Measurements from ENCODE around the gene ST8SIA5. TPM values are rescaled to one million over a fixed set of nuclear protein-coding genes. Genes with fewer than 3 reads are reported as not detected.

The ST8SIA5 gene
- total and polyA plus RNA-seq, 2 of the 4 experiments (the other 2 are of a cell fraction) = 0.03 TPM; not detected in 1

DNA sequence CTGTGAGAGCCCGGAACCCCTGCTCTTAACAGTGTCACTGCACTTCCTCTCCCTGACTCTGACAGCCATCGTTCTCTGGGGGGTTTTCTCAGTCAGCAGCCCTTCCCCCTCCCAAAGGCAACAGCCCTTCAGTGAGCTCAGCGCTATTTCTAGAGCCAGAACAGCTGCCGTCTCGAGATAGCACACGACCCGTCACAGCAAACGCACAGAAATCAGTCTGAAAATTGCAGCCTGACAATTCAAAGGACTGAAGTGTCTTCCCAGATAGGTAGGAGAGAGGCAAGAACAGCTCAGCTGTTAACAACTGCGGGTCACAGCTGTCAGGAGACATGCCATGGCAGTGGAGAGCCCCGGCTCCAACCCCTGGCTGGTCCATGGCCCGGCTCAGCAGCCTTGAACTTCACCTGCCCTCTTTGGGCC lies 45.4 kb downstream of the ST8SIA5 start:
- no peak overlapping the region for H2AK9ac ChIP-seq (replicated peaks; ENCODE audit: low read depth, low read length, poor library complexity)
- ChIA-PET POLR2A (ENCODE audit: unreplicated experiment) (no interaction called here), CTCF (no interaction called here)
- no peak overlapping the region for H2BK15ac ChIP-seq (ENCODE audit: low read depth, low read length)
- no peaks in the 10 kb centered on the region for H4K20me1 ChIP-seq (ENCODE audit: insufficient read depth, low read length)
- H3K4me3 ChIP-seq (ENCODE audit: insufficient read depth, low read depth, low read length) = no peak overlapping the region
- H3K27ac ChIP-seq (ENCODE audit: insufficient read depth, low read length) = no peak overlapping the region
- H3K9ac ChIP-seq (ENCODE audit: low read depth, low read length) = no peak overlapping the region
- intact Hi-C loops (cut with micrococcal nuclease) = no loop called here
- dilution Hi-C loops (cut with HindIII; ENCODE audit: low sequenced_read_pairs, unreplicated experiment) = no loop called here
- 0% methylated on average over 2 of the region's 11 CpGs; no CpG with 5 or more reads in 1 of the 2 experiments for WGBS, 2 experiments (ENCODE audit: extremely low coverage in 2 of 2, insufficient read length in 1 of 2)
- no peak overlapping the region for H4K91ac ChIP-seq (ENCODE audit: insufficient read depth, low read depth, low read length)
- H4K5ac ChIP-seq (ENCODE audit: low read depth, low read length) = no peak overlapping the region
- H3K4me1 ChIP-seq (ENCODE audit: control insufficient read depth, insufficient read depth, low read length) = no peaks in the 10 kb centered on the region; the same call in 1 of the 2 replicates
- H3K36me3 ChIP-seq (ENCODE audit: control insufficient read depth, insufficient read depth, low read length) = no peaks in the 10 kb centered on the region
- in situ Hi-C loops (cut with MboI; ENCODE audit: low sequenced_read_pairs) = no loop called here
- H3K27me3 ChIP-seq (ENCODE audit: control insufficient read depth, insufficient read depth, low read length) = no peaks in the 10 kb centered on the region; the same call in 1 of the 2 replicates
- no peak overlapping the region for H2AFZ ChIP-seq (replicated peaks; ENCODE audit: low read length, poor library complexity)
- H3K79me1 ChIP-seq (ENCODE audit: low read depth in 1 of 2, low read length in 2 of 2) = no peaks in the 10 kb centered on the region
- H2BK20ac ChIP-seq (ENCODE audit: low read depth, low read length) = no peak overlapping the region
- H2BK120ac ChIP-seq (ENCODE audit: low read depth, low read length) = no peak overlapping the region
- H2AK5ac ChIP-seq (ENCODE audit: low read depth, low read length) = no peak overlapping the region
- peaks cover 6% of the 10 kb centered on the region; the same call in 1 of the 2 replicates for H3K9me1 ChIP-seq (ENCODE audit: insufficient read depth, low read length)
- H2BK5ac ChIP-seq (ENCODE audit: low read depth, low read length, poor library complexity, severe bottlenecking) = no peak overlapping the region
- H4K8ac ChIP-seq (ENCODE audit: low read depth in 2 of 2, low read length in 2 of 2) = no peak overlapping the region
- H3K56ac ChIP-seq (ENCODE audit: extremely low read depth, insufficient read depth, low read length) = no peak overlapping the region
- no peak overlapping the region for H3K4me2 ChIP-seq (ENCODE audit: low read depth, low read length)
- ATAC-seq (ENCODE audit: low read depth) (no peak), DNase-seq (no peak)
- BruUV-seq (replicated peaks) = no TSS peak
- no peak overlapping the region for H3K23ac ChIP-seq (ENCODE audit: low read depth, low read length)
- no peak overlapping the region for H3K4ac ChIP-seq (ENCODE audit: low read depth, low read length)
- TF ChIP-seq, protein P1, sequence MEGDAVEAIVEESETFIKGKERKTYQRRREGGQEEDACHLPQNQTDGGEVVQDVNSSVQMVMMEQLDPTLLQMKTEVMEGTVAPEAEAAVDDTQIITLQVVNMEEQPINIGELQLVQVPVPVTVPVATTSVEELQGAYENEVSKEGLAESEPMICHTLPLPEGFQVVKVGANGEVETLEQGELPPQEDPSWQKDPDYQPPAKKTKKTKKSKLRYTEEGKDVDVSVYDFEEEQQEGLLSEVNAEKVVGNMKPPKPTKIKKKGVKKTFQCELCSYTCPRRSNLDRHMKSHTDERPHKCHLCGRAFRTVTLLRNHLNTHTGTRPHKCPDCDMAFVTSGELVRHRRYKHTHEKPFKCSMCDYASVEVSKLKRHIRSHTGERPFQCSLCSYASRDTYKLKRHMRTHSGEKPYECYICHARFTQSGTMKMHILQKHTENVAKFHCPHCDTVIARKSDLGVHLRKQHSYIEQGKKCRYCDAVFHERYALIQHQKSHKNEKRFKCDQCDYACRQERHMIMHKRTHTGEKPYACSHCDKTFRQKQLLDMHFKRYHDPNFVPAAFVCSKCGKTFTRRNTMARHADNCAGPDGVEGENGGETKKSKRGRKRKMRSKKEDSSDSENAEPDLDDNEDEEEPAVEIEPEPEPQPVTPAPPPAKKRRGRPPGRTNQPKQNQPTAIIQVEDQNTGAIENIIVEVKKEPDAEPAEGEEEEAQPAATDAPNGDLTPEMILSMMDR (conservative IDR thresholded peaks at IDR 0.05; ENCODE audit: low read depth, low read length) = no peak
- TF ChIP-seq MAFK (IDR thresholded peaks at IDR 0.05; ENCODE audit: low read depth, low read length) (no peak), RCOR1 (IDR thresholded peaks at IDR 0.05; ENCODE audit: insufficient replicate concordance, low read length) (no peak), FOS (IDR thresholded peaks at IDR 0.05; ENCODE audit: low read depth, low read length) (no peak), NFE2L2 (IDR thresholded peaks at IDR 0.05; ENCODE audit: low read depth, low read length) (no peak), CEBPB (IDR thresholded peaks at IDR 0.05; ENCODE audit: low read depth, low read length) (no peak), SMC3 (IDR thresholded peaks at IDR 0.05; ENCODE audit: low read depth, low read length) (no peak), CHD1 (IDR thresholded peaks at IDR 0.05; ENCODE audit: low read depth, low read length) (no peak), MAZ (IDR thresholded peaks at IDR 0.05; ENCODE audit: borderline replicate concordance, low read depth, low read length) (no peak), MXI1 (IDR thresholded peaks at IDR 0.05; ENCODE audit: borderline replicate concordance, low read depth, low read length) (no peak), POLR2A (IDR thresholded peaks at IDR 0.05; ENCODE audit: low read depth, low read length) (no peak), RAD21 (IDR thresholded peaks at IDR 0.05; ENCODE audit: low read length) (no peak), BHLHE40 (IDR thresholded peaks at IDR 0.05; ENCODE audit: low read depth, low read length) (no peak), RFX5 (IDR thresholded peaks at IDR 0.05; ENCODE audit: low read depth, low read length) (no peak)
- TF ChIP-seq, protein P2, sequence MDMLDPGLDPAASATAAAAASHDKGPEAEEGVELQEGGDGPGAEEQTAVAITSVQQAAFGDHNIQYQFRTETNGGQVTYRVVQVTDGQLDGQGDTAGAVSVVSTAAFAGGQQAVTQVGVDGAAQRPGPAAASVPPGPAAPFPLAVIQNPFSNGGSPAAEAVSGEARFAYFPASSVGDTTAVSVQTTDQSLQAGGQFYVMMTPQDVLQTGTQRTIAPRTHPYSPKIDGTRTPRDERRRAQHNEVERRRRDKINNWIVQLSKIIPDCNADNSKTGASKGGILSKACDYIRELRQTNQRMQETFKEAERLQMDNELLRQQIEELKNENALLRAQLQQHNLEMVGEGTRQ (IDR thresholded peaks at IDR 0.05; ENCODE audit: low read depth, low read length) = no peak
- TF ChIP-seq, protein P3, sequence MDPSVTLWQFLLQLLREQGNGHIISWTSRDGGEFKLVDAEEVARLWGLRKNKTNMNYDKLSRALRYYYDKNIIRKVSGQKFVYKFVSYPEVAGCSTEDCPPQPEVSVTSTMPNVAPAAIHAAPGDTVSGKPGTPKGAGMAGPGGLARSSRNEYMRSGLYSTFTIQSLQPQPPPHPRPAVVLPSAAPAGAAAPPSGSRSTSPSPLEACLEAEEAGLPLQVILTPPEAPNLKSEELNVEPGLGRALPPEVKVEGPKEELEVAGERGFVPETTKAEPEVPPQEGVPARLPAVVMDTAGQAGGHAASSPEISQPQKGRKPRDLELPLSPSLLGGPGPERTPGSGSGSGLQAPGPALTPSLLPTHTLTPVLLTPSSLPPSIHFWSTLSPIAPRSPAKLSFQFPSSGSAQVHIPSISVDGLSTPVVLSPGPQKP (IDR thresholded peaks at IDR 0.05; ENCODE audit: borderline replicate concordance, low read depth, low read length) = no peak
- no peak overlapping the region for H3K14ac ChIP-seq (replicated peaks; ENCODE audit: low read depth, low read length)
- H3K9me3 ChIP-seq (ENCODE audit: control insufficient read depth, insufficient read depth, low read length) = no peaks in the 10 kb centered on the region
- H3K18ac ChIP-seq (ENCODE audit: low read depth, low read length) = no peak overlapping the region
